IPS-20b (cell line): Measurements from ENCODE around the gene DDX17.

Source experiments
- H3K27ac ChIP-seq: one replicate; pipeline ENCODE4 v1.5.1; 2013; ENCODE audit warnings: low read length
- H3K27me3 ChIP-seq: 2 replicates; pipeline ENCODE4 v1.6.1; 2013; ENCODE audit warnings: mild to moderate bottlenecking, low read length, inconsistent platforms; ENCODE audit not compliant: insufficient read depth
- H3K36me3 ChIP-seq: 2 replicates; pipeline ENCODE4 v1.6.1; 2013; ENCODE audit warnings: low read depth, mild to moderate bottlenecking, inconsistent platforms, low read length, moderate library complexity; ENCODE audit not compliant: insufficient read depth
- H3K4me1 ChIP-seq: 2 replicates; pipeline ENCODE4 v1.6.1; 2013; ENCODE audit warnings: mild to moderate bottlenecking, control low read depth, inconsistent platforms, low read length, moderate library complexity; ENCODE audit not compliant: insufficient read depth
- H3K4me3 ChIP-seq: 2 replicates; pipeline ENCODE4 v1.5.1; 2013; ENCODE audit warnings: mild to moderate bottlenecking, low read length, inconsistent platforms
- H3K9ac ChIP-seq: 2 replicates; pipeline ENCODE4 v1.6.1; 2013; ENCODE audit warnings: low read depth, mild to moderate bottlenecking, inconsistent platforms, low read length, moderate library complexity
- H3K9me3 ChIP-seq: 2 replicates; pipeline ENCODE4 v1.6.1; 2013; ENCODE audit warnings: mild to moderate bottlenecking, low read depth, low read length, inconsistent platforms; ENCODE audit not compliant: insufficient read depth

DDX17 gene

GRCh38 chr22:38506118-38506962 is at the start of gene DDX17:
TSS of gene DDX17 (minus strand) at chr22:38506311.
- no peaks in the 10 kb centered on the region for H3K9me3 ChIP-seq
- H3K27me3 ChIP-seq, result no peaks in the 10 kb centered on the region
- H3K9ac ChIP-seq, result peak within 1 kb of the TSS; percentile 100
- H3K27ac ChIP-seq, result peak within 1 kb of the TSS; percentile 91
- peak within 1 kb of the TSS; percentile 95 for H3K4me3 ChIP-seq
- H3K36me3 ChIP-seq, result peaks cover 41% of the 10 kb centered on the region
- peaks cover 11% of the 10 kb centered on the region for H3K4me1 ChIP-seq

DNA sequence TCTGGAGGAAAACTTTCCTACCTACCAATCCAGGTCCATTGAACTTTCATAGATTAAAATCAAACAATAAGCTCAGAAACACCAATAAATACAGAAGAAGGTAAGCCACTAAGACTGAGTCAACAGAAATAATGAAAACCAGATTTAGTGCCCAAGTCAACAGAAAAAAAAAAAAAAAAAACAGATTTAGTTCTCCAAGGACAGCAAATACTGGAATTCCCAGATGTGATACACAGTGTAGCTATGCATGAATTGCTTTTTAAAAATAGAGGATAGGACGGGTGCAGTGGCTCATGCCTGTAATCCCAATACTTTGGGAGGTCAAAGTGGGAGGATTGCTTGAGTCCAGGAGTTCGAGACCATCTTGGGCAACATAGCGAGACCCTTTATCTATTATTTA is 48.2 kb upstream of the DDX17 start:
- no peak overlapping the region for H3K27ac ChIP-seq
- no peak overlapping the region for H3K4me3 ChIP-seq
- H3K4me1 ChIP-seq, result no peaks in the 10 kb centered on the region
- H3K9ac ChIP-seq, result no peak overlapping the region
- no peaks in the 10 kb centered on the region for H3K9me3 ChIP-seq
- no peaks in the 10 kb centered on the region for H3K36me3 ChIP-seq
- H3K27me3 ChIP-seq, result no peaks in the 10 kb centered on the region

GRCh38 chr22:38549101-38549894 is 43.2 kb upstream of the DDX17 start:
- no peaks in the 10 kb centered on the region for H3K9me3 ChIP-seq
- no peaks in the 10 kb centered on the region; the same call in 1 of the 2 replicates for H3K4me1 ChIP-seq
- no peaks in the 10 kb centered on the region for H3K36me3 ChIP-seq
- H3K4me3 ChIP-seq, result no peak overlapping the region
- no peak overlapping the region for H3K27ac ChIP-seq
- H3K27me3 ChIP-seq, result no peaks in the 10 kb centered on the region
- no peak overlapping the region for H3K9ac ChIP-seq

DNA sequence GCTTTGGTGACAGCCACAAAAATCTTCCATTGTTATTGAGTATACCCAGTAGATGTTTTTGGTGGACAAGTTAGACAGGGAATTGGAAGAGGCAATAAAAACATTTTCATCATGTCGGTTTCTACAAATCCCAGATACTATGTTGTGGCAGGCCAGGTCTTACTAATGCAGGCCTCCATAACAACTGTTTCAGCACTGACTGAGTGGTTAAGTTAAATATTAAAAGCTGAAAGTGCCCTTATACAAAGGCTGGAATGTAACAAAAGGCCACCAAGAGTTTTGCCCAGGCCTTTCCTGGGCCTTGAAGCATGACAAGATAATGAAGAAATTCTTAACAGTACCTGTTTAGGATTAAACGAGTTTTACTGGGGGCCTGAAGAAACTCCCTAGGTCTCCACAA is 34.6 kb upstream of the DDX17 start:
- Histone ChIP-seq H3K36me3 (no peaks in the 10 kb centered on the region), H3K4me3 (no peak overlapping the region), H3K9me3 (peaks cover 12% of the 10 kb centered on the region; the same call in 1 of the 2 replicates), H3K9ac (no peak overlapping the region), H3K4me1 (no peaks in the 10 kb centered on the region), H3K27me3 (no peaks in the 10 kb centered on the region), H3K27ac (no peak overlapping the region)

DNA sequence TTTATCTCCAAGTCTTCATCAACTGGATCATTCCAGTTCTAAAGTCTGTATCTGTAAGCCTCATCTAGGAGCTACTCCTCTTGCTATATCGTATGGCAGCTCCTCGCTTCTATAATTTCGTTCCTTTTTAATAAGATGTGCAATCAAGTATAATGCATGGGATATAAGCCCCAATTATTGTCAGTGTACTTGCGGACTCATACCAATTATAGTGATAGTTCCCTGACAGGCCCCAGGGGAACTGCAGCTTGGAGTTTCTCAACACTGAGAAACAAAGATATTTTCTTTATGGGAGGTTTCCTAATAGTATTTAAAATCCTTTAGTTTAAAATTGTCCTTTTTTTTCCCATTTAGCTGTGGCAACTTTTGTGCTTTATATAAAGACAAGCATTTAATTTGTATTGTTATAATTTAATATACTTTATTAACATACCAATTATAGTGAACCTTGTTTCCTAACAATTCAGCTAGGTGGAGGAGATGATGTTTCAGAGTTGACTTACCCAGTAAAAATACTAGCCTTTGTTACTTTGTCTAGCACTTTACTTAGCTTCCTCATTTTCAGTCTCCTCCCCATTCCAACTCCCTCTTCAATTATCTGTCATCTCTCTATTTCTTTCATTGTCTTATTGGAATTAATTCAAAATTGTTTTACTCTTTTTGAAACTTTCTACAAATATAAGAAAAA is 25.3 kb upstream of the DDX17 start:
- no peaks in the 10 kb centered on the region for H3K9me3 ChIP-seq
- no peak overlapping the region for H3K9ac ChIP-seq
- H3K27ac ChIP-seq, result no peak overlapping the region

DNA sequence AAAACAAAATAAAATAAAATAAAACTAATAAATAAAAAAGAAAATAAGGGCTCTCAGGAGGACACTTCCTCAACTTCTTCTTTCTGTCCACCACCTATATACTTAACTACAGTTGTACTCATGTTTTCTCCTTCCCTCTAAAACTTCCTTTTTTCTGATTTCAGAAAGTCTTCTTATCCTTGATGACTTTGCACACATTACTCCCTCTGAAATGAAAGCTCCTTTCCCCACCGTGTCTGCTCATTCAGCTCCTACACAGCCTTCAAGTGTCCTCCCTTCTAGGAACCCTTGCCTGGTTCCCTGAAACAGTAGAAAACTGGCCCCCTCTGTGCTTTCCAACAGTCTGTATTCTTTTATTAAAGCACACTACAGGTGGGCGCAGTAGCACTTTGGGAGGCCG is 18.3 kb upstream of the DDX17 start:
- no peak overlapping the region for H3K27ac ChIP-seq

More for the DNA sequence above, 25.3 kb upstream of the DDX17 start:
- no peaks in the 10 kb centered on the region for H3K4me1 ChIP-seq
- no peaks in the 10 kb centered on the region for H3K27me3 ChIP-seq
- H3K36me3 ChIP-seq, result no peaks in the 10 kb centered on the region
- H3K4me3 ChIP-seq, result no peak overlapping the region

DNA sequence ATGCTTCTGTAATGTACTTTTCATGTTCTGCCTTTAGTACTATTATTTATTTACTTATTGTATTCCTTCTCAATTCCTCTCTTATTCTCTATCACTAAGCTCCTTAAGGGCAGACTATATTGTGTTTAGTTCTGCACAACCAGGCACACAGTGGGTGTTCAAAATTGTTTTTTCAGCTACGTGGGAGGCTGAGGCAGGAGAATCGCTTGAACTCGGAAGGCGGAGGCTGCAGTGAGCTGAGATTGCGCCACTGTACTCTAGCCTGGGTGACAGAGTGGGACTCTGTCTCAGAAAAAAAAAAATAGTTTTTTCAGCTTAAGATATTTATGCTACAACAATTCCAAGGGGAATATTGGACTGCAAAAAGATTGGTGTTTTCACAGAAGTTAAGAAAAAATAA is 17.4 kb upstream of the DDX17 start:
- no peak overlapping the region for H3K9ac ChIP-seq

More for the DNA sequence above, 18.3 kb upstream of the DDX17 start:
- Histone ChIP-seq H3K36me3 (no peaks in the 10 kb centered on the region), H3K4me3 (no peak overlapping the region), H3K27me3 (no peaks in the 10 kb centered on the region), H3K9me3 (no peaks in the 10 kb centered on the region), H3K9ac (no peak overlapping the region), H3K4me1 (no peaks in the 10 kb centered on the region)

GRCh38 chr22:38523029-38523428 is 16.9 kb upstream of the DDX17 start:
- Histone ChIP-seq H3K4me1 (no peaks in the 10 kb centered on the region), H3K9me3 (no peaks in the 10 kb centered on the region), H3K27me3 (no peaks in the 10 kb centered on the region), H3K27ac (no peak overlapping the region), H3K4me3 (no peak overlapping the region), H3K9ac (no peak overlapping the region), H3K36me3 (no peaks in the 10 kb centered on the region)

More for the DNA sequence above, 17.4 kb upstream of the DDX17 start:
- no peak overlapping the region for H3K4me3 ChIP-seq
- no peaks in the 10 kb centered on the region for H3K36me3 ChIP-seq
- H3K27me3 ChIP-seq, result no peaks in the 10 kb centered on the region
- no peaks in the 10 kb centered on the region for H3K4me1 ChIP-seq
- H3K27ac ChIP-seq, result no peak overlapping the region
- no peaks in the 10 kb centered on the region for H3K9me3 ChIP-seq

DNA sequence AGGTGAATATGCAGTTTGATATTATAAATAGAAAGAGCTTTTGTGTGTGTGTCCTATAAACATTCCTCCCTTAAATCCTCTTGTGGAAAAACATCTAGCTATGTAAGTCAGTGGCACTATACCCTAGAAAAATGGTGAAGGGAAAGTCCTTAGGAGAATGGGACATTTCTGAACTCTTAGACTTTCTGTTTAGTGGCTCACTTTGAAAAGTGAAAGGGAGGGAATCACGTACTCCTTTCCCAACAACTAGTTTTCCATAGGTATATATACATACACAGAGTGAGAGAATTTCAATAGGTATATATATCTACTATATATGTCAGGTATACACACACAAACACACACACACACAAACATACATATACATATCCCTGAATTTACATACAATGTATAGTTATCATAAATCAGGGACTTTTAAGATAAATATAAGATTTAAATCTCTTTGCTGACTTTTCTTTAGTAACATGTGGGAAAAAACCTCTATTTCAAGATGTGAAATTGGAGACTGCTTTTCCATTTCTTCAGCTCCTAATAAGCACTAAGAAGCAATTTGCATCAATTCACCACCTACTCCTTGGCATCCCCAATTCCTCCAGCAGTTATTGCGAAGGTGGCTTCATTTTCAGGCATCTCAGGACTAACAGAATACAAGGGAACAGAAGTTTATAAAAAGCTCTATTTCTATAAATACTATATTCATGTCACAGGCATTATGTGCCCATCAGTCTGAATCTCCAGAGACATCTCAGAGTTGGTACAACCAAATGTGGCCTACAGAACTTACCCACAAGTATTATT is 13.5 kb upstream of the DDX17 start:
- H3K9me3 ChIP-seq, result no peaks in the 10 kb centered on the region
- no peak overlapping the region for H3K27ac ChIP-seq
- H3K9ac ChIP-seq, result no peak overlapping the region

GRCh38 chr22:38518620-38519019 is 12.5 kb upstream of the DDX17 start:
- H3K27ac ChIP-seq, result no peak overlapping the region
- no peak overlapping the region for H3K9ac ChIP-seq
- no peak overlapping the region for H3K4me3 ChIP-seq
- H3K9me3 ChIP-seq, result no peaks in the 10 kb centered on the region
- H3K36me3 ChIP-seq, result no peaks in the 10 kb centered on the region
- H3K27me3 ChIP-seq, result no peaks in the 10 kb centered on the region
- H3K4me1 ChIP-seq, result no peaks in the 10 kb centered on the region; the same call in 1 of the 2 replicates

More for the DNA sequence above, 13.5 kb upstream of the DDX17 start:
- H3K4me1 ChIP-seq, result no peaks in the 10 kb centered on the region
- no peaks in the 10 kb centered on the region for H3K27me3 ChIP-seq
- H3K36me3 ChIP-seq, result no peaks in the 10 kb centered on the region
- no peak overlapping the region for H3K4me3 ChIP-seq

- Histone ChIP-seq H3K36me3 (no peaks in the 10 kb centered on the region), H3K9ac (no peak overlapping the region), H3K27ac (no peak overlapping the region), H3K4me1 (peaks cover 6% of the 10 kb centered on the region; the same call in 1 of the 2 replicates), H3K9me3 (no peaks in the 10 kb centered on the region), H3K27me3 (no peaks in the 10 kb centered on the region), H3K4me3 (no peak overlapping the region)
Measured at GRCh38 chr22:38513063-38513462, 7.0 kb upstream of the DDX17 start.
